Measurements from ENCODE around the gene TIMM23B. TPM values are rescaled to one million over a fixed set of nuclear protein-coding genes. Genes with fewer than 3 reads are reported as not detected.
"Not testable (repeated sequence)": the region's sequence is repeated elsewhere in the genome, so short reads cannot be mapped to it uniquely, and the experiment has no call there.

TIMM23B gene
- total RNA-seq, 6 donors from 2014 or later, result 12.6 to 50.3 (median 19.3) TPM

DNA sequence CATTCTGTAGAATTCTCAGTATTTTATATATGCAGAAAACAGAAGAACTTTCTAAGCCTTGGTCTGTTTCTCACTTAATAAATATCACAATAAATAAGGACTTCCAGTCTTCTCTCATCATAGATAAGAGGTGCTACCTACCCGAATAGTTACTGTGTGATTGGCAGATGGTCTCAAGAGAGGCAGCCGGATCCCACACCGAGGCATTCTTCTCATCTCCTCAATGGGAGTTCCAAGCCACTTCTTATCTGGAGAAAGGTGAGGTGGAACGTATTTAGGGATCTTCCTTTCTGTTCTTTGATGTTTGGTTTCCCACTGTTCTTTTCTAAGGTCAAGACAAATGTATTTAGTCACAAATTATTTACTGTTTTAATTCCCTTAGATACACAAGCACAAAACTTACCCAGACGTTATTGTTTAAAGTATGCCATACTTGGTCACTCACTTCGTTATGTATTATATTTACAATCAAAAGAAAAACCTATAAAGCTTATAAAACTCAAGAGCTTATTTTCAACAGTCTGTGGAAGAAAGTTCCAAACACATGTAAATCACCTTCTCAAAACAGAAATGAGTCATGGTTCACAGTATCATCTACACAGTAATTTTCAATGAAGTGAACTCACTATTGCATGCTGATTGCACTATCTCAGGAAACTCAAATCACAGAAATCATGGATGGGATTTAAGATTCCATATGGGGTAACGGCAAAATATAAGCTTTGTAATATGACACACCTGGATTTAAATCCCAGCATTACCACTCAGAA lies 9.7 kb upstream of the TIMM23B start:
- not testable (repeated sequence) for H3K27me3 ChIP-seq; H3K4me3 ChIP-seq; DNase-seq; ATAC-seq (ENCODE audit: low FRiP score in 2 of 2); H3K9me3 ChIP-seq; H3K4me1 ChIP-seq; H3K27ac ChIP-seq
- peaks cover 0 to 13% (median 0%) of the 10 kb centered on the region in 4 donors for H3K36me3 ChIP-seq
- 85 to 90% methylated on average over 7 of the region's 7 CpGs for WGBS, 2 donors

DNA sequence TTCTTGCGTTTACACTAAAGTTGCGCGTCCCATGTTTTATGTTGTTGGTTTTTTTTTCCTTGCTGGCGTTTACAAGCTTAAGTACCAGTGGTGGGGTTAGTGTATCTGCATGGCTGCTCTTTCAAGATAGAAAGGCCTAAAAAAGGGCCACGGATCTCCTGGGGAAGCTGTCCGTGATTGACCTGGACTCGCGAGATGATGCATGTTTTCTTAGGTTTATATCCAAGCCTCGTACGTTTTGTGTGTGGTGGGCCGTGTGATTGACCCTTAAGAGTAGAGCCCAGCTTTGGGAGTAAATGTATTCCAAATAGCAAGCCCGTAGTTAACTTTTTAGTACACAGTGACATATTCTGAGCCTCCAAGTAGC lies 469 bp downstream of the TIMM23B start:
- H3K9me3 ChIP-seq, DNase-seq, H3K27me3 ChIP-seq, H3K36me3 ChIP-seq: not testable (repeated sequence)
- peak overlapping the region; percentile 44 to 88 (median 75) for H3K4me3 ChIP-seq
- ATAC-seq (ENCODE audit: low FRiP score in 2 of 2), result peak in 1 of 2 donors; percentile 29
- H3K4me1 ChIP-seq, result peaks cover 10 to 25% (median 20%) of the 10 kb centered on the region in 4 donors
- 0% methylated on average over 12 of the region's 12 CpGs for WGBS, 2 donors
- H3K27ac ChIP-seq, result peak overlapping the region; percentile 71 to 85 (median 81)

DNA sequence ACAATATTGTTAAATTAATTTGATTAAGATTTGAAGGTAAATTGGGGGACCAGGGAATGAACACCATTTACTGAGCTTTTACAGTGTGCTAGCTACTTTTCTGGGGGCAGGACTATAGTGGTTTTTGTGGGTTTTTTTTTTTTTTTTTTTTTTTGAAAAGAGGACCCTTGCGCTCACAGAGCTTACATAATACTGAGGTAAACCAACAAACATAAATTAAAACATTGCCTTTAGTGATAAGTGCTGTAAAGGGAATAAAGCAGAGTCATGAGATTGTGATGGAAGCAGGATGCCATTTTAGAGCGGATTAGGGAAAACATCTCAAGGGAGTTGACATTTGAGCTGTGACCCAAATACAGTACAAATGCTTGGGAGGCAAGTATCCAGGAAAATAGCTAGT lies 1.8 kb downstream of the TIMM23B start:
- H3K36me3 ChIP-seq; H3K27ac ChIP-seq; H3K4me3 ChIP-seq; ATAC-seq (ENCODE audit: low FRiP score in 2 of 2); H3K9me3 ChIP-seq; DNase-seq; H3K27me3 ChIP-seq: not testable (repeated sequence)
- 74 to 94% methylated on average over 2 of the region's 2 CpGs for WGBS, 2 donors
- H3K4me1 ChIP-seq, result peaks cover 10 to 25% (median 20%) of the 10 kb centered on the region in 4 donors

DNA sequence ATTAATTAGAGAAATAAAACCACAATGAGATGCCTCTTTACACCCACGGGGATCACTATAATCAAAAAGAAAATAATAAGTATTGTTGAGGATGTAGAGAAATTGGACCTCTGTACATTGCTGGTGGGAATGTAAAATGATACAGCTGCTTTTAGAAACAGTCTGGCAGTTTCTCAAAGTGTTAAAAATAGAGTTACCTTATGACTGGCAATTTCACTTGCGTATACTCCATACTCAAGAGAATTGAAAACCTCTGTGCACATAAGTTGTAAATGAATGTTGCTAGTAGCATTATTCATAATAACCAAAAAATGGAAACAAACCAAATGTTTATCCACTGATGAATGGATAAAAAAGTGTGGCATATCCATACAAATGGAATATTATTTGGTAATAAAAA lies 6.3 kb downstream of the TIMM23B start:
- H3K4me1 ChIP-seq; H3K27me3 ChIP-seq; H3K9me3 ChIP-seq; H3K4me3 ChIP-seq; H3K27ac ChIP-seq; DNase-seq; H3K36me3 ChIP-seq; ATAC-seq (ENCODE audit: low FRiP score in 2 of 2): not testable (repeated sequence)
- WGBS, 2 donors, result 85 to 100% methylated on average over 1 of the region's 2 CpGs

DNA sequence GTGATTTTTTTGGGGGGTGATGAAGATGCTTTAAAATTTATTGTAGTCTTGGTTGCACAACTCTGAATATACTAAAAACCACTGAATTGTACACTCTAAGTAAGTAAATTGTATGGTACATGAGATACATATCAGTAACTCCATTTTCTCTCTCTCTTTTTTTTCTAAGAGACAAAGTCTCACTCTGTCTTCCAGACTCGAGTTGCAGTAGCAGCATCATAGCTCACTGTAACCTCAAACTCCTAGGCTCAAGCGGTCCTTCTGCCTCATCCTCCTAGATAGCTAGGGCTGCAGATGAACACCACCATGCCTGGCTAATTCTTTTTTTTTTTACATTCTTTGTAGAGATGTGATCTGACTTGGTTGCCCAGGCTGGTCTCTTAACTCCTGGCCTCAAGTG lies 6.9 kb downstream of the TIMM23B start:
- not testable (repeated sequence) for H3K27ac ChIP-seq; H3K36me3 ChIP-seq; H3K9me3 ChIP-seq; DNase-seq; H3K27me3 ChIP-seq; H3K4me3 ChIP-seq; ATAC-seq (ENCODE audit: low FRiP score in 2 of 2); H3K4me1 ChIP-seq
- WGBS, 2 donors, result 98 to 100% methylated on average over 2 of the region's 2 CpGs

DNA sequence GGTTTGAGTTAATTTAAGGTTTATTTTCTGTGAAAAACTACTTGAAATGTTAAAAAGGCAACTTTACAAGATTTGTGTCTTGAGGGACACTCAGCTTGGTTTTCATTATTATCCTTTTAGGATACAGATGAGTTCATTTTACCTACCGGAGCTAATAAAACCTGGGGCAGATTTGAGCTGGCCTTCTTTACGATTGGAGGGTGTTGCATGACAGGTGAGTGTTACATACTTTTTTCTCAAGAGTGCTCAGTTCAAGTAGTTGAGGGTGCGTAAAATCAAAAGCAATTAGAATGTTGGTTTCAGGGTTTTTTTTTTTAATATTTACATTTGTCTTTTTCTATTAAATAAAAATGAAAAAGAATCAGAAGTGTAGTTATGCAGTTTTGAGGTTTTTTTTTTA lies 10.2 kb downstream of the TIMM23B start:
- not testable (repeated sequence) for ATAC-seq (ENCODE audit: low FRiP score in 2 of 2); H3K27ac ChIP-seq; H3K9me3 ChIP-seq; DNase-seq; H3K4me1 ChIP-seq; H3K27me3 ChIP-seq; H3K4me3 ChIP-seq
- H3K36me3 ChIP-seq, result peaks cover 0 to 26% (median 4%) of the 10 kb centered on the region in 4 donors
- WGBS, 2 donors, result 67 to 71% methylated on average over 3 of the region's 3 CpGs

DNA sequence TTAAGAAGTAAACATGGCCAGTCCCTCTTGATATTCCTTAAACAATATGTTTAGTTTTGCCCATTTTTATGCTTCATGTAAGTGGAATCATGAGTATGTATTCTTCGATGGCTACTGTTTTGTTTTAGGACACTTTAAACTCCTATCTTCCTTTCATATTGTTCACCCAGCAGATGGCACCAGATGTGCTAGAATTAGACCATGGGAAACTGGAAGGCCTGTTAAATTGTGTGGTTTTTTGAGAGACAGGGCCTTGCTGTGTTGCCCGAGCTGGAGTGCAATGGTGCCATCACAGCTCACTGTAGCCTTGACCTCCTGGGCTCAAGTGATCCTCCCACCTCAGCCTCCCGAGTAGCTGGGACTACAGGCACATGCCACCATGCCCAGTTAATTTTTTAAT lies 11.3 kb downstream of the TIMM23B start:
- H3K4me3 ChIP-seq; H3K4me1 ChIP-seq; H3K27ac ChIP-seq; H3K9me3 ChIP-seq; H3K27me3 ChIP-seq; ATAC-seq (ENCODE audit: low FRiP score in 2 of 2); DNase-seq: not testable (repeated sequence)
- peaks cover 0 to 29% (median 5%) of the 10 kb centered on the region in 4 donors for H3K36me3 ChIP-seq
- 79 to 81% methylated on average over 3 of the region's 3 CpGs for WGBS, 2 donors

DNA sequence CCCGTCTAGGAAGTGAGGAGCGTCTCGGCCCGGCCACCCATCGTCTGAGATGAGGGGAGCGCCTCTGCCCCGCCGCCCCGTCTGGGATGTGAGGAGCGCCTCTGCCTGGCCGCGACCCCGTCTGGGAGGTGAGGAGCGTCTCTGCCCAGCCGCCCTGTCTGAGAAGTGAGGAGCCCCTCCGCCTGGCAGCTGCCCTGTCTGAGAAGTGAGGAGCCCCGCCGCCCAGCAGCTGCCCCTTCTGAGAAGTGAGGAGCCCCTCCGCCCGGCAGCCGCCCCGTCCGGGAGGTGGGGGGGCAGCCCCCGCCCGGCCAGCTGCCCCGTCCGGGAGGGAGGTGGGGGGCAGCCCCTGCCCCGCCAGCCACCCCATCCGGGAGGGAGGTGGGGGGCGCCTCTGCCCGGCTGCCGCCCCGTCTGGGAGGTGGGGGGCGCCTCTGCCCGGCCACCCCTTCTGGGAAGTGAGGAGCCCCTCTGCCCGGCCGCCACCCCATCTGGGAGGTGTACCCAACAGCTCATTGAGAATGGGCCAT lies 28.5 kb downstream of the TIMM23B start:
- H3K9me3 ChIP-seq; ATAC-seq (ENCODE audit: low FRiP score in 2 of 2); H3K4me1 ChIP-seq; H3K27ac ChIP-seq; H3K4me3 ChIP-seq; H3K36me3 ChIP-seq; H3K27me3 ChIP-seq: not testable (repeated sequence)
- DNase-seq, result peak in 1 of 2 donors; percentile 65
- WGBS, 2 donors, result 97 to 100% methylated on average over 2 to 16 of the region's 37 CpGs

DNA sequence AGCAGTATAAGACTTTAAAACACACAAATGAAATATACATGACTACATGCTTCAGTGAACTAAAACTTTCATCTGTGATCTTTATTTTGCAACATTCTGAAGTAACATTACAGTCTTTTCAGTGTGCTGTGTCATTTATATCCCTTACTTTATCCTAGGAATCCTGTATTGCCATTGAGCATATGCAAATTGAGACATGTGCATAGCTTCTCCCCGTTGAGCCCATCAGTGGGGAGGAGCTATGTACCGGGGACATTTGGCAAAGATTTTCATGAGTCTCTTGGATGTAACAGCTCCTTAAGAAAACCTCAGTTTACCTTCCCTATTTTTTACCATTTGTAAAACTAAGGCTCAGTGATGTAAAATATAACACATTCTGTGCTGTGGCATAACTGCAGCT lies 29.6 kb downstream of the TIMM23B start:
- WGBS, 2 donors, result 69 to 75% methylated on average over 2 of the region's 2 CpGs
- ATAC-seq (ENCODE audit: low FRiP score in 2 of 2); H3K27ac ChIP-seq; DNase-seq; H3K27me3 ChIP-seq; H3K9me3 ChIP-seq; H3K4me3 ChIP-seq; H3K4me1 ChIP-seq: not testable (repeated sequence)
- H3K36me3 ChIP-seq, result peaks cover 0 to 11% (median 4%) of the 10 kb centered on the region in 4 donors

DNA sequence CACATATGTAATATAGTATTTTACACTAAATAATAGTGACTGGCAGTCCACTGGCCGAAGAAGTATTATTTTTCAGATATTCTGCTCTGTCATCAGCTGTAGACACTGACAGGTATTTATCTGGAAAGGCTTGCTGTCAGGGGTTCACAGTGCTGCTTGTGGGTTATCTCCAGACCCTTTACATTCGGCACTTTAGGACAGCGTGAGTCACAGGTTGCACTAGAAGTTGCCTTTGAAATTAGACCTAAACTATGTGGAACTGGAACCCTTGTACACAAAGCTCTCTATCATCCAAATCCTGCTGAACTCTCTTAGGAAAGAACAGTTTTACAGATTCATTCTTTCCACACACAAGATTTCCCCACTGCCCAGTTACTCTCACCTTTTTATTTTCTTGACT lies 30.2 kb downstream of the TIMM23B start:
- H3K27ac ChIP-seq, H3K9me3 ChIP-seq: not testable (repeated sequence)

DNA sequence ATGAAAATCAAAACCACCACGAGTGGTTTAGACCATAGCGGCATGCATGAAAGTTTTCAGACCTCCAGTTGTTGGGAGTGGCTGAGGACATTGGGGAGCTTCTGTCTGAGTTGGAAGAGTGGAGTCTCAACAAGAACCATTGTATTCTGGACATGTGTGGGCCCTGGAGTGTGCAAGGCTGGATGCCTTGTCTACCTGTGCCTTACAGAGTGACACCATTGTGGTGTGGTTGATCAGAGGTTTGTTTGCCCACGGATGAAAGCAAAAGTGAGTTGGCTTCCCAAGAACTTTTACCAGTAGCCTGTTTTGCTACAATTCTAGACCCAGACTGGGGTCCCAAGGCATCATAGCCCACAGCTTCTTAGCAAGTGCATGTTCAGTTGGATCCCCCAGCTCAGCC lies 35.9 kb downstream of the TIMM23B start:
- H3K4me1 ChIP-seq; H3K4me3 ChIP-seq; ATAC-seq (ENCODE audit: low FRiP score in 2 of 2); H3K36me3 ChIP-seq; H3K9me3 ChIP-seq; H3K27me3 ChIP-seq; DNase-seq; H3K27ac ChIP-seq: not testable (repeated sequence)
- 96 to 97% methylated on average over 3 of the region's 3 CpGs for WGBS, 2 donors

More for the DNA sequence above, 30.2 kb downstream of the TIMM23B start:
- peaks cover 0 to 12% (median 4%) of the 10 kb centered on the region in 4 donors for H3K36me3 ChIP-seq
- DNase-seq; H3K4me3 ChIP-seq; H3K4me1 ChIP-seq; ATAC-seq (ENCODE audit: low FRiP score in 2 of 2); H3K27me3 ChIP-seq: not testable (repeated sequence)
- 82 to 89% methylated on average over 3 of the region's 3 CpGs for WGBS, 2 donors

DNA sequence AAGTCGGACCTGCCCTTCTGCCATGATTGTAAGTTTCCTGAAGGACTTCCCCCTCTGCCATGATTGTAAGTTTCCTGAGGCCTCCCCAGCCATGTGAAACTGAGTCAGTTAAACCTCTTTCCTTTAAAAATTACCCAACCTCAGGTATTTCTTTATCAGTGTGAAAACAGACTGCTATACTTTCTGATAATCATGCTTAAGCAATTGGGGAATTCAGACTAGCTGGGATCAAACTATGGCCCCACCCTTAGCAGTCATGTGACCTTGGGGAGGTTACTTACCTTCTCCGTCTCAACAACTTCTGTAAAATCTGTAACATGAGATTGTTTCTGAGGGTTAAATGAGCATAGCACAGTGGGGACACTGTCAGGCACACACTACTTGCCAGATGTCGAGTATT lies 45.4 kb downstream of the TIMM23B start:
- not testable (repeated sequence) for H3K9me3 ChIP-seq; ATAC-seq (ENCODE audit: low FRiP score in 2 of 2); H3K36me3 ChIP-seq; H3K4me3 ChIP-seq; H3K27ac ChIP-seq; DNase-seq; H3K27me3 ChIP-seq; H3K4me1 ChIP-seq
- 83% methylated on average over 2 to 3 of the region's 3 CpGs for WGBS, 2 donors

DNA sequence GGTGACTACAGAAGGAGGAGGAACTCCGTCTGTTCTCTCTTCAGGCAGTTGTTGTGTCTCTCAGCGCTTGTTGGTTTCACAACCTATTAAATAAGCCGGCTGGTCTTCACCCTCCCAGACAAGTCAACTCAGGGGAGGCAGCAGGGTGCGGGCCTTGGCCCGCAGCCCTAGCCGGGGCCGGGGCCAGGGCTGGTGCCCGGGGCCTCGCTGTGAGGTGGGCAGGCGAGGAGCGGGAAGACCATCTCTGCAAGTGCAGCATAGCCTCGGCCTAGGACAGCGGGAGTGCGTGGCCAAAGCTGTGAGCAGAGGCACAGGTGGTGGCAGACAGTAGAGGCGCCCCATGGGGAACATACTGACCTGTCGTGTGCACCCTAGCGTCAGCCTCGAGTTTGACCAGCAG lies 46.5 kb downstream of the TIMM23B start, which contains the start of gene AGAP6:
Gene AGAP6 (plus strand): TSS at position 31 of the 400 bp plus-strand sequence. CDS start 310 bp downstream, at position 341.
- H3K4me1 ChIP-seq; H3K36me3 ChIP-seq; H3K27me3 ChIP-seq; H3K27ac ChIP-seq; ATAC-seq (ENCODE audit: low FRiP score in 2 of 2); H3K9me3 ChIP-seq; H3K4me3 ChIP-seq: not testable (repeated sequence)
- WGBS, 2 donors, result 96 to 100% methylated on average over 1 to 12 of the region's 18 CpGs
- DNase-seq, result peak in 1 of 2 donors; percentile 72

Data from upper lobe of left lung (tissue), 6 donors.